GM12878 (cell line): ENCODE data around the gene FAAP100. TPM values are rescaled to one million over a fixed set of nuclear protein-coding genes. Genes with fewer than 3 reads are reported as not detected.
"Not testable (repeated sequence)": the region's sequence is repeated elsewhere in the genome, so short reads cannot be mapped to it uniquely, and the experiment has no call there.

Source experiments
- ATAC-seq: fragments of 200-7000 bp; cut with Tn5 transposase; 3 replicates; pipeline ENCODE4 v1.9.1; 2020; ENCODE audit warnings: mild to moderate bottlenecking, moderate library complexity
- BruUV-seq: library from RNA; stranded (reverse); fragments of 400-500 nt; replicated peaks from 2 replicates; lab custom pipeline; 2021; lab: Mats Ljungman, UMichigan
- CTCF ChIA-PET: fragments of 300-600 bp; sonication (Branson Sonifier 250); formaldehyde crosslinking; extraction: SDS; loops from one replicate; lab custom pipeline; 2021; ENCODE audit warnings: inconsistent platforms; lab: Yijun Ruan, JAX
- POLR2A ChIA-PET: fragments of 350-600 bp; formaldehyde crosslinking; extraction: SDS; loops from one replicate; lab custom pipeline; 2021; ENCODE audit warnings: inconsistent platforms; lab: Charles Lee
- RAD21 ChIA-PET: fragments of 300-600 bp; sonication (Branson Sonifier 250); formaldehyde crosslinking; loops from one replicate; lab custom pipeline; 2023; ENCODE audit warnings: antibody characterized with exemption; ENCODE audit not compliant: unreplicated experiment; lab: Charles Lee
- SMC1A ChIA-PET: fragments of 300-600 bp; sonication (Branson Sonifier 250); formaldehyde crosslinking; loops from one replicate; lab custom pipeline; 2023; ENCODE audit not compliant: unreplicated experiment, uncharacterized antibody; lab: Charles Lee
- DNase-seq: peaks from one replicate; pipeline ENCODE4 v3.0.0-alpha.2; 2011; ENCODE audit warnings: low read depth, low spot score
- FAIRE-seq: peaks from 3 replicates; lab custom pipeline; 2011; peaks lifted over from hg19 to GRCh38; lab: Jason Lieb, UNC
- H2AFZ ChIP-seq: 2 replicates; pipeline ENCODE4 v1.6.0; 2011; ENCODE audit warnings: low read depth, low read length, control low read depth; ENCODE audit not compliant: control insufficient read depth
- H3K27ac ChIP-seq: 2 replicates; pipeline ENCODE4 v1.5.1; 2011; ENCODE audit warnings: control low read depth; ENCODE audit not compliant: control insufficient read depth, insufficient read depth
- H3K27me3 ChIP-seq, 2 experiments: replicated peaks in 1 of 2; 2 replicates each; pipeline versions ENCODE4 v1.6.0 to v1.6.1; 2011; ENCODE audit warnings: low read length in 1 of 2; ENCODE audit not compliant: control insufficient read depth in 2 of 2, insufficient read depth in 2 of 2
- H3K36me3 ChIP-seq, 2 experiments: 2 replicates each; pipeline ENCODE4 v1.5.1; 2011; ENCODE audit warnings: low read length in 1 of 2; ENCODE audit not compliant: control insufficient read depth in 2 of 2, insufficient read depth in 2 of 2
- H3K4me1 ChIP-seq: 2 replicates; pipeline ENCODE4 v1.6.1; 2011; ENCODE audit warnings: mild to moderate bottlenecking, low read length, moderate library complexity, mixed read lengths; ENCODE audit not compliant: control insufficient read depth, insufficient read depth
- H3K4me2 ChIP-seq: 2 replicates; pipeline ENCODE4 v1.6.0; 2011; ENCODE audit warnings: control low read depth; ENCODE audit not compliant: control insufficient read depth, insufficient read depth
- H3K4me3 ChIP-seq: fragments of 200-600 bp; sonication (generic); 2 replicates; pipeline ENCODE4 v1.5.1; 2016
- H3K79me2 ChIP-seq: 2 replicates; pipeline ENCODE4 v1.6.0; 2011; ENCODE audit warnings: low read length; ENCODE audit not compliant: control insufficient read depth, insufficient read depth
- H3K9ac ChIP-seq: 2 replicates; pipeline ENCODE4 v1.8.0; 2011; ENCODE audit warnings: low read length, control low read depth, mixed read lengths; ENCODE audit not compliant: control insufficient read depth, insufficient read depth
- H3K9me3 ChIP-seq: replicated peaks from 3 replicates; pipeline ENCODE4 v1.5.1; 2011; ENCODE audit warnings: mild to moderate bottlenecking, low read length; ENCODE audit not compliant: control insufficient read depth, insufficient read depth
- H4K20me1 ChIP-seq: 2 replicates; pipeline ENCODE4 v1.6.0; 2011; ENCODE audit not compliant: control insufficient read depth, insufficient read depth
- WGBS: methylation state at CpG from one replicate; pipeline ENCODE4 v1.1.6; 2016; ENCODE audit warnings: low lambda C conversion rate; ENCODE audit not compliant: insufficient replicate concordance, insufficient coverage; ENCODE audit errors: missing lambda C conversion rate; 5-methylcytosine and 5-hydroxymethylcytosine counted together
- in situ Hi-C: fragments of 300-500 bp; cut with MboI; formaldehyde crosslinking; loops from 9 replicates; pipeline ENCODE4 v1.14.3; 2018; ENCODE audit warnings: mixed read lengths
- intact Hi-C: fragments of 100-400 bp; cut with micrococcal nuclease; formaldehyde crosslinking; loops from one replicate; pipeline ENCODE4 v1.14.2; 2022; ENCODE audit not compliant: unreplicated experiment
- polyA plus RNA-seq, 11 experiments: library from polyadenylated mRNA; depleted of rRNA in 4 of 11; unstranded in 6 of 11; stranded (reverse) in 5 of 11; fragments of >200 nt; fragmentation: Nextera tagmentation in 4 of 11; fragmentation: Illumina TruSeq in 1 of 11; extraction: Ambion mirVana in 4 of 11; extraction: Trizol in 1 of 11; gene quantifications; 1 replicate in 1 of 11; 2 replicates in 10 of 11; pipeline versions ENCODE4 v1.2.1 to v1.2.3, GENCODE V29; 2011 to 2016; ENCODE audit warnings: inconsistent platforms in 2 of 11, missing spikeins in 2 of 11, low read depth in 1 of 11
- total RNA-seq, 4 experiments: library from RNA; depleted of rRNA in 3 of 4; stranded (reverse); fragments of >200 nt in 3 of 4; fragmentation: Illumina TruSeq in 1 of 4; extraction: Trizol in 1 of 4; gene quantifications; 2 replicates each; pipeline versions ENCODE4 v1.2.1 to v1.2.3, GENCODE V29; 2013 to 2021

FAAP100 gene
- total and polyA plus RNA-seq, 10 of the 15 experiments (the other 5 are each of a cell fraction or from before 2014, with no cell fraction given): 0.11 to 46.2 (median 17.1) TPM

DNA sequence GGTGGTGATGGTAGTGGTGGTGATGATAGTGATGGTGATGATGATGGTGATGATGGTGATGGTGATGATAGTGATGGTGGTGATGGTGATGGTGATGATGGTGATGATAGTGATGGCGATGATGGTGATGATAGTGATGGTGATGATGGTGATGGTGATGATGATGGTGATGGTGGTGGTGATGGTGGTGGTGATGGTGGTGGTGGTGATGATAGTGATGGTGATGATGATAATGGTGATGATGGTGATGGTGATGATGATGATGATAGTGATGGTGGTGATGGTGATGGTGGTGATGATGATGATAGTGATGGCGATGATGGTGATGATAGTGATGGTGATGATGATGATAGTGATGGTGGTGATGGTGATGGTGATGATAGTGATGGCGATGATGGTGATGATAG, 20.2 kb downstream of the FAAP100 start:
- POLR2A ChIA-PET, H3K9me3 ChIP-seq, H3K4me3 ChIP-seq, H3K79me2 ChIP-seq, in situ Hi-C loops, SMC1A ChIA-PET, H3K4me2 ChIP-seq, DNase-seq, H3K27me3 ChIP-seq, H4K20me1 ChIP-seq, RAD21 ChIA-PET, ATAC-seq, BruUV-seq, H3K4me1 ChIP-seq, H3K36me3 ChIP-seq, CTCF ChIA-PET, H3K9ac ChIP-seq, H2AFZ ChIP-seq, H3K27ac ChIP-seq, intact Hi-C loops: not testable (repeated sequence)
- WGBS: 97% methylated on average over 3 of the region's 3 CpGs
- peak; percentile 68 for FAIRE-seq

DNA sequence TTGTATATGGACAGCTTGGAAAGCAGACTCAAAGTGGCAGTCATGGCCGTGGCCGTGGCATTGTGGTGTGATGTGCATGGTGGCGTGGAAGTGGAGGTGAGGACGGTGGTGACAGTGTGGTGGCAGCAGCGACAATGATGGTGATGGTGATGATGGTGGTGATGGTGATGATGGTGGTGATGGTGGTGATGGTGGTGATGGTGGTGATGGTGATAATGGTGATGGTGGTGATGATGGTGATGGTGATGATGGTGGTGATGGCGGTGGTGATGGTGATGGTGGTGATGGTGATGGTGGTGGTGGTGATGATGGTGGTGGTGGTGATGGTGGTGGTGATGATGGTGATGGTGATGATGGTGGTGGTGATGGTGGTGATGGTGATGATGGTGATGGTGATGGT, 21.1 kb downstream of the FAAP100 start:
- H3K27ac ChIP-seq, SMC1A ChIA-PET, POLR2A ChIA-PET, H3K4me2 ChIP-seq, H3K9ac ChIP-seq, intact Hi-C loops, H3K4me3 ChIP-seq, CTCF ChIA-PET, H4K20me1 ChIP-seq, H3K9me3 ChIP-seq, H3K27me3 ChIP-seq, ATAC-seq, FAIRE-seq, DNase-seq, H3K36me3 ChIP-seq, H3K79me2 ChIP-seq, H2AFZ ChIP-seq, RAD21 ChIA-PET, in situ Hi-C loops, H3K4me1 ChIP-seq, BruUV-seq: not testable (repeated sequence)
- WGBS: 92% methylated on average over 5 of the region's 6 CpGs
